ENCODE results near the gene IRF6. TPM values are rescaled to one million over a fixed set of nuclear protein-coding genes. Genes with fewer than 3 reads are reported as not detected.

Gene IRF6
- total and polyA plus RNA-seq, 2 of the 8 experiments (the other 6 are each of a cell fraction or from before 2014, with no cell fraction given) = 9.6 to 13.4 TPM

DNA sequence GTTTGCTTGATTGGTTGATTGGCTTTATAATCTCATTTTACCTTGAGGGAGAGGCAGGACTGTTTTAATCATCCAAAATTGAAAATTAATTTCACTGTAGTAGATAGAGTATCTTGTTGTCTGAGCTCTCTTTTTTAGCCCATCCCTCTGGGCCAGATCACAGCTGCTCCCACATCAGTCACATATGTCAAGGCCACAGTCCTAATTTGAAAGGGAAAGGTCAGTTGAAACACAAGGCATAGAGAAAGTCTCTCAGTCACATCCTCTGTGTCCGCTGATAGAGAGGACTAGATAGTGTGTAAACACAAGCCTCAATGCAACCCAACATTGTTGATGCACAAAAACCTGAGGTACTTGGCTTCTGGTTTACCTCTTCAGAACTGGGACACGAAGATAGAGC lies 28.4 kb downstream of the IRF6 start:
- 92% methylated on average over 2 of the region's 2 CpGs; no CpG with 5 or more reads in 1 of the 2 experiments for WGBS, 2 experiments (ENCODE audit: extremely low coverage in 1 of 2, insufficient coverage in 1 of 2, insufficient read length in 1 of 2, insufficient replicate concordance in 2 of 2, low coverage in 1 of 2, low lambda C conversion rate in 2 of 2, missing lambda C conversion rate in 1 of 2)
- no peak for FAIRE-seq
- Histone ChIP-seq H2BK12ac (ENCODE audit: low read depth, low read length) (no peak overlapping the region), H3K4me2 (ENCODE audit: insufficient read depth in 1 of 2, low read depth in 2 of 2, low read length in 2 of 2) (no peak overlapping the region), H3K4me3 (ENCODE audit: extremely low read depth in 1 of 4, insufficient read depth in 2 of 4, low read depth in 3 of 4, low read length in 4 of 4) (no peak overlapping the region), H2BK20ac (ENCODE audit: low read length) (no peak overlapping the region), H2BK5ac (ENCODE audit: low read depth, low read length) (no peak overlapping the region), H3K4ac (replicated peaks; ENCODE audit: insufficient read length, low read depth, low read length) (no peak overlapping the region), H2BK15ac (ENCODE audit: low read length) (no peak overlapping the region), H3K14ac (ENCODE audit: insufficient read length) (no peak overlapping the region), H3K18ac (ENCODE audit: extremely low read depth, low read length) (no peak overlapping the region), H2AFZ (ENCODE audit: low read length) (no peak overlapping the region), H2BK120ac (replicated peaks; ENCODE audit: low read depth, low read length) (no peak overlapping the region), H3K4me1 (replicated peaks in 1 of 4; ENCODE audit: control insufficient read depth in 3 of 4, insufficient read depth in 4 of 4, low read length in 3 of 4) (no peaks in the 10 kb centered on the region), H3K23me2 (ENCODE audit: low read depth, low read length) (no peaks in the 10 kb centered on the region), H3K9ac (replicated peaks in 1 of 4; ENCODE audit: extremely low read depth in 1 of 4, low read depth in 3 of 4, low read length in 3 of 4) (no peak overlapping the region), H3K36me3 (ENCODE audit: control insufficient read depth in 2 of 4, insufficient read depth in 4 of 4, low read length in 3 of 4) (0 out of 8 replicates have a peak, but pooled peaks cover 0 to under 1% (median 0%) of the 10 kb centered on the region in 4 experiments), H4K5ac (ENCODE audit: insufficient read length, low read depth, low read length) (no peak overlapping the region), H3K27me3 (replicated peaks in 1 of 4; ENCODE audit: control insufficient read depth in 3 of 4, extremely low read depth in 1 of 4, insufficient read depth in 3 of 4, low read length in 3 of 4) (no peaks in the 10 kb centered on the region), H3K23ac (ENCODE audit: insufficient read length) (no peak overlapping the region), H3K56ac (replicated peaks; ENCODE audit: insufficient read length, low read depth, low read length) (no peak overlapping the region), H4K20me1 (replicated peaks in 1 of 2; ENCODE audit: control insufficient read depth in 1 of 2, insufficient read depth in 2 of 2, low read length in 2 of 2) (no peaks in the 10 kb centered on the region), H3K79me2 (ENCODE audit: control insufficient read depth in 1 of 2, insufficient read depth in 2 of 2, low read length in 2 of 2) (no peaks in the 10 kb centered on the region), H3K9me3 (ENCODE audit: insufficient read depth in 2 of 2, low read depth in 1 of 2, low read length in 1 of 2) (no peaks in the 10 kb centered on the region), H4K8ac (ENCODE audit: extremely low read depth, insufficient read depth, low read length) (no peak overlapping the region), H3K27ac (ENCODE audit: low read depth, low read length) (no peak overlapping the region), H2AK5ac (ENCODE audit: low read depth, low read length) (no peak overlapping the region), H4K91ac (replicated peaks; ENCODE audit: insufficient read length, low read length) (no peak overlapping the region), H3K79me1 (ENCODE audit: low read depth, low read length) (no peaks in the 10 kb centered on the region)
- CTCF ChIA-PET (ENCODE audit: partially characterized antibody) = interaction anchor here (1.2 kb wide), 1 partner anchor 16 kb away, joined by 3 read pairs; no protein-coding TSS in a partner anchor
- no peak for TF ChIP-seq SIN3A (conservative IDR thresholded peaks at IDR 0.05 in 1 of 2, IDR thresholded peaks at IDR 0.05 in 1 of 2; ENCODE audit: low read depth in 1 of 2, low read length in 2 of 2)
- TF ChIP-seq ZNF274 (IDR thresholded peaks at IDR 0.05; ENCODE audit: borderline replicate concordance, extremely low read depth, low read length) = no peak
- TF ChIP-seq BACH1 (IDR thresholded peaks at IDR 0.05; ENCODE audit: low read length) = no peak
- no peak for TF ChIP-seq KDM4A (IDR thresholded peaks at IDR 0.05; ENCODE audit: low read depth, low read length, severe bottlenecking)
- TF ChIP-seq POU5F1 (IDR thresholded peaks at IDR 0.05; ENCODE audit: low read depth, low read length) = no peak
- TF ChIP-seq JUND (IDR thresholded peaks at IDR 0.05; ENCODE audit: low read length) = no peak
- no peak for TF ChIP-seq SAP30 (IDR thresholded peaks at IDR 0.05; ENCODE audit: insufficient read depth, insufficient replicate concordance, low read length)
- TF ChIP-seq RXRA (IDR thresholded peaks at IDR 0.05; ENCODE audit: insufficient read depth, low read depth, low read length) = no peak
- TF ChIP-seq MAFK (IDR thresholded peaks at IDR 0.05; ENCODE audit: low read depth, low read length) = no peak
- no peak for TF ChIP-seq SUZ12 (IDR thresholded peaks at IDR 0.05; ENCODE audit: low read length)
- TF ChIP-seq BCL11A (IDR thresholded peaks at IDR 0.05; ENCODE audit: low read depth in 2 of 2, low read length in 2 of 2) = no peak
- TF ChIP-seq NRF1 (IDR thresholded peaks at IDR 0.05; ENCODE audit: low read depth, low read length) = no peak
- no peak for TF ChIP-seq PHF8 (conservative IDR thresholded peaks at IDR 0.05; ENCODE audit: low read depth, low read length)
- no peak for DNase-seq (ENCODE audit: low read depth in 1 of 2, low spot score in 2 of 2)
- POLR2A ChIA-PET (ENCODE audit: partially characterized antibody) = interaction anchor here (0.7 kb wide), 1 partner anchor 12 kb away, joined by 3 read pairs; no protein-coding TSS in a partner anchor

All from H1 (cell line).